NCI-H1092 (cell line): ENCODE measurements around the gene CDK16.

Experiments
- DNase-seq: peaks from one replicate; lab custom pipeline; 2025; lab: John Stamatoyannopoulos, UW

The CDK16 gene

DNA sequence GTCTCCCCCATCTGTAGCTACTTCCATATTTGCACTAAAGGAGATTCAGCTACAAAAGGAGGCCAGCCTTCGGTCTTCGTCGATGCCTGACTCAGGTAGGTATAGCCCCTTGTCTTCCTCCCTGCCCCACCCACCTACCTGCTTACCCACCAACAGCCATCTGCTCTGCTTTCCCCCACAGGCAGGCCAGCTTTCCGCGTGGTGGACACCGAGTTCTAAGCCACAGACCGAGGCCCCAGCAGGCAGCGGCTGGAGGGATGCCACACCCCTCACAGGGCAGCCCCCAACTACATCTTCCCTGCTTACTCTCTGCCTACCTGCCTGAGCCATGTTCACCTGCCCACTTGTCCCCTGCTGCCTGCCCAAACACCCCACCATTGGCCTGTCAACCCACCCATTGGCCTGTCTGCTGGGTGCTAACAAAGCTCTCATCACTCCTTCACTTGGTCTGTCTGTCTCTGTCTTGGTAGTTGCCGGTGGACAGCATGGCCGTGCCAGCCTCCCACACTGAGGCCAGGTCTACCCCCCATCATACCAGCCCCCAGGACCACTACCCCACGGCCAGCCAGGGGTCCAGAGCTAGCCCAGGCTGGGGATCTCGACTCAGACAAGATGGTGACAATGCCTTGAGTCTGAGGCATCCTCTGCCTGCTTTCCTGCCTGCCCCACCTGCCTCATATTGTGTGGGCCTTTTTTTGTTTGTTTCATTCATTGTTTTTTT is 10.2 kb downstream of the CDK16 start:
- no peak for DNase-seq

DNA sequence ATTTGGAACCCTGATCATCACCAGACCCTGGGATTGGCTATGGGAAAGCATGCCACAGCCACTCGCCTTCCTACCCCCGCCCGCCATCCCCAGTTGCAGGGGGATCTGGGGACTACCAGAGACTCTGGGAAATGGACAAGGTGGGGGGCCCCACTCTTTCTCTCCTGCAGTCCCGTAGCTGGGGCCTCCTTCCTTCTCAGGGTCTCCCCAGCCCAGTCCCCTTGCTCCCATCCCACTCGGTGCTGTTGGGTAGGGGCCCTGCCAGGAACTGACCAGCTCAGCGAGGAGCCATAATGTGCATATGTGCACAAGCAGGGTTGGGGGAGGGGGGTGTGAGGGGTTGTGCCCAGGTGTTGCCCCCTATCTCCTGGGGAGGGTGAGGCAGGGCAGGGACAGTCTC is 10.9 kb downstream of the CDK16 start:
- no peak for DNase-seq

DNA sequence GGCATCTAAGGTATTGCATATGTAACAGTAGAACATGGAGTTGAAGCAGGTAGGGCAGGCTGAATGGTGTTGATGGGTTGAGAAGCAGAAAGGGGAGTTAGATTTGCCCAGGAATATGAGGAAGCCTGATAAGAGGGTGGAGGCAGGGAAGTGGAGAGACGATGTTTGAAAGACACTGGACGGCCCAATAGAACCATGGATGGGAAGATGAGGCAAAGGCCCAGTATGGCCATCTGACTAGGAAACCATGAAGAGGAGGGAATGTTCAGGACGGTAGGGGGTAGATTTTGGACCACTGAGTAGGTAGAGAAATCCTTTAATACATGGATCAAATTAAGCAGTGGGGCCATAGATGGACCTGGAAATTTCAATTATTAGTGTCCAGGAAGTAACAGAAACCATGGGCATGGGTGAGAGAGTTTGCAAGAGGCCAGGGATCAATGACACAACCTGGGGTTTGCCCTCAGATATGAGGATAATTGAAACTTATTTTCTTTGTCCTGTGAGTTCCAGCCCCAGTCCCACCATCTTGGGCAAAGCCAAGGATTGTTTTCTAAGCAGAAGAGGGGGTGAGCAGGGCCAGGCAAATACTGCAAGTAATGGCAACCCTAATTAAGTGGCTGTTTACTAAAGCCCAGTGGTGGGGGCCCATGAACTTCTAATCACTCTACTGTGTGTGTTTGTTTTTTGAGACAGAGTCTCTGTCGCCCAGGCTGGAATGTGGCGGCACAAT is 11.8 kb downstream of the CDK16 start:
- no peak for DNase-seq

DNA sequence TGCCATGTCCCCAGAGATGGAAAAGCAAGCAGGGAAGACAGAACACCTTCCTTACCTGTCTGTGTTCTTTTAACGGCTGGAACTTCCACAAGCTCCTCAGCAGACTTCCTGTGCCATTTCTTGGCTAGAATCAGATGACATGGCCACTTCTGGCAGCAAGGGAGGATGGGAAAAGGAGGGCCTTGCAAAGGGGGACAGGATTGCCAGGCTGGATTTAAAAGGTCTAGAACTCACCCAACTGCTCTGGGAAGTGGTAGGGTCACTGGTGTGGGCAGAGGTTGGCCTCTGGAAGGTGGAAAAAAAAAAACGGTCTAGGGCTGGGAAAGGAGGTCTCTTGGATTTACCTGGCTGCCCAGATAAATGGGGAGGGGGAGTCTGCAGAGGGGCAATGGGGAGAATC is 12.7 kb downstream of the CDK16 start:
- no peak for DNase-seq

DNA sequence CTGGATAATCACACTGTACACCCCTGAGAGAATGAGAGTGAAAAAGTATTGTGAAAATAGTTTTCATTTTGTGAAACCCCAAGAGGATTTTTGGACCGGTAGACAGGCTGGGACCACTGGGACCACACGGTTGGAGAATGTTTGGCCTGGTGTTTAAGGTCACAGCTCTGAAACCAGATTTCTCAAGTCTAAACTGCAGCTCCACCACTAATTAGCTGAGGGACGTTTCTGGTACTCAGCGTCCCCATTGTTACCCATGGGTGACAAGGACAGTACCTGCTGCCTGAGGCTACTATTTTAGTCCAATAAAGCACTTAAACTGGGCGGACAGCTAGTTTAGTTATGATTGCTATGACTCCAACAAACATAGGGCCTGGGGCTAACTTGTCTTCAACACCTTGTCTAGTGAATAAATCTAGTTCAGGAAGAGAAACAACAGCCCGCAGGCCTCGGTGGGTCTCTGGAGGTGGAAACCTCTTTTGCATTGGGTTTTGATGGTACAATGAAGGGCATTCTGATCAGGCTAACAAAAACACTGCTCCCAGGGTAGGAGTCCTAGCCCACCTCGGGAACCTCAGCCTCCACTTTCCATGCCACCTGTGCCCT is 13.8 kb downstream of the CDK16 start:
- DNase-seq = no peak

DNA sequence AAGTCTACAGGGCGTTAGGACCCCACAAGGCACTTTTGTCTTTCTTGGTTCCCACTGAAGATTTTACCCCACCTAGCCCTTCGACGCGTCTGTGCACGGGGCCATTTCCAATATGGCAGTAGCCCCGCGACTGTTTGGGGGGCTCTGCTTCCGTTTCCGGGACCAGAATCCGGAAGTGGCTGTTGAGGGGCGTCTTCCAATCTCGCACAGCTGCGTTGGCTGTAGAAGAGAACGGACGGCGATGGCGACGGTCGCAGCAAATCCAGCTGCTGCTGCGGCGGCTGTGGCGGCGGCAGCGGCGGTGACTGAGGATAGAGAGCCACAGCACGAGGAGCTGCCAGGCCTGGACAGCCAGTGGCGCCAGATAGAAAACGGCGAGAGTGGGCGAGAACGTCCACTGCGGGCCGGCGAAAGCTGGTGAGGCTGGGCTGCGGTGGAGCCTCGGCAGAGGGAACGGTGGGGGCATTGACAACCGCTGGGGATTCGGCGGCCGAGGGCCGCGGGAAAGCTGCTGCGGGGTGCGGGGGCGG is 14.4 kb downstream of the CDK16 start, which contains the start of gene USP11:
Gene USP11, plus strand, starts transcription at position 207 of the 530 bp plus-strand sequence. Its CDS starts 35 bp downstream, at position 242.
- peak; percentile 69 for DNase-seq

DNA sequence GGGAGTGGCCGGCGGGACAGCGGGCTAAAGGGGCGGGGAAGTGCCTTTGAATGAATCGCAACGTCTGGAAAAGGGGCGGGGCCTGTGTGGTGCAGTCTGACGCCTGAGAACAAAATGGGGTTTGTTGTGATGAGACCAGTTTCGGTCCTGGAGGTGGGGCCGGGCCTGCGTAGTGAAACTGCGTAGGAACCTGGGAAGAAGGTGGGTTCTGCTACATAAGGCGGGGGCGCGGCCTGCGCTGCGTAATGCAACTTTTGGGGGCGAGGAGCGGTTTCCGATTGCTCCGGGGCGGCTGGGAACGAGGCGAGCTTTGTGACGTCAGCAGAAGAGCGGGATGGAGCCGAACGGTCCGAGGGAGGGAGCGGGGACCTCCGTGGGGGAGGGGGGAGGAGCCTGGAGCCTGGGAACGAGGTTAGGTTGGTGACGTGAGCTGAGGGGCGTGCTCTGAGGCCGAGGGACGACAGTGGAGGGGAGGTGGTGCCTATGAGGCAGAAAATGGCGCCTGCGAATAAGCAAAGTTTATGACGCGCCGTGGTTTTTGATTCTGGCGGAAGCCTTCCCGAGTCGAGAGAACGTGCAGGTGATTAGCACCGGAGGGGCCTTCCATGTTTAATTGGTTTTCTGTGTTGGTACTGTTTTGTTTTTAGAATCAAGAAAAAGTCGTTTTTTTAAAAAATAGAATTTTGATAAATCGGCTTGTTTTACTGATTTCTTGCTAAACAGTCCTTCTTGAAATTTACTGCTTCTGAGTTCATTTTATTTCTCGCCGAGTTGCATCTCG is 15.0 kb downstream of the CDK16 start:
- peak; percentile 94 for DNase-seq

DNA sequence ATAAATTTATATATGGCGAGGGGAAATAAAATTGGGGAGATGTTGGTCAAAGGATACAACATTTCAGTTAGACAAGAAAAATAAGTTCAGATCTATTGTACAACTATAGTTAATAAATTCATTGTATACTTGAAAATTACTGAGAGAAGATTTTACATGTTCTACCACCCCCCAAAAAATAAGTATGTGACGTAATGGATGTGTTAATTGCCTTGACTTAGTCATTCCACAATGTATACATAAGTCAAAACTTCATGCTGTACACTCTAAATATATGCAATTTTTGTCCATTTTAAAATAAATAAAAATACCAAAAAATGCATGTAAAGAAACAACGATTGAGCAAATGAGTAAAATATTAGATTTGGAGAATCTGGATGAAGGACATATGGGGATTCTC is 16.1 kb downstream of the CDK16 start:
- DNase-seq = no peak

DNA sequence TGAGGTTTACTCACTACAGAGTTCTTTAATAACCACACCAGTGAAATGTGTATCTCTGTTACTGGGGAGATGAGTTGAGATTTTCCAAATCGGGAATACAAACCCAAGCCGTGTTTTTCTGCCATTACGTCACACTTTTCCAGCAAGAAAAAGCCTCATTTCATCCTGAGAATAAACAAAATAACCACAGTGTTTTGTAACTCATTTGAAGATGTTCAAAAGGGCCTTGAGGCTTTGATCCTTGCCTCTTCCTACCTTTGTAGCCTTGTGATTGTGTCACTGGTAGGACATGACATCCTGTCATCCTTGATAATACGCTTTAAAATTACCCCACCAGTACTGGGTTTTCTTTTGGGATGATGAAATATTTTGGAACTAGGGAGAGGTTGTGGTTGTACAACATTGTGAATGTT is 17.2 kb downstream of the CDK16 start:
- DNase-seq = no peak

DNA sequence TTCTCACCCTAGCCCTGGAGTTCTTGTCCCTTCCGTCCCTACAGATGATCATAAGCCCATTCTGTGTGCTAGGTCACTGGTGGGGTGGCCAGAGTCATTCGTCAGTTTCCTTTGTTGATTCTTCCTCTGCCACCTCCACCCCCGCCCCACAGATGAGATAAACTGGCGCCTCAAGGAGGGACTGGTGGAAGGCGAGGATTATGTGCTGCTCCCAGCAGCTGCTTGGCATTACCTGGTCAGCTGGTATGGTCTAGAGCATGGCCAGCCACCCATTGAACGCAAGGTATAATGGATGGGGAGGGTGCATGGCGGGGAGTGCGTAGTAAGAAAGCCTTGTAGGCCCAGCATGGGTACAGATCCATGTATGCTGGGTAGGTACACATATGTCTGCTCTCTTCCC is 20.7 kb downstream of the CDK16 start:
- no peak for DNase-seq

DNA sequence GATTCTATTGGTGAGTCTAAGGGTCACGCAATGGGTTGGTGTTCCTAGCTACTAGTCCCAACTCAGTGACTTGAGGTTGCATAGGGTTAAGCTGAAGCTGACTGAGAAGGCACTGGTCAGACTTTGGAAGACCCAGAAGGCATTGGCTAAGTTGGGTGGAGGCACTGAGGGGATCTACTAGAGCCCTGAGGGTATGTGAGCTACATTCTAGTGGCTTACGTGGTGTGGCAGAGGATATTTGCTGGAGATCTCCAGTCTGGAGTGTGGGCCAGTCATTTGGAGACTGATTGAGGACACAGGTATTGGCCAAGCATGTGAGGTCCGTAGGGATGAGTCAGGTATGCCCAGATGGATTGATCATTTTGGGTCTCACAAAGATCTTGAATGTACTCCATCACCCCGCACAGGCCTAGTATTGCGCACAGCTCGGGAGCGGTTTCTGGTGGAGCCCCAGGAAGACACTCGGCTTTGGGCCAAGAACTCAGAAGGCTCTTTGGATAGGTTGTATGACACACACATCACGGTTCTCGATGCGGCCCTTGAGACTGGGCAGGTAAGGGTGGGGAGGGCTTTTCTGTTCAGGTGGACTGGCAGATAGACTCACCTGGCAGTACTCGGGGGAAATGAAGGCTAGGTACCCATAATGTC is 21.5 kb downstream of the CDK16 start:
- no peak for DNase-seq

DNA sequence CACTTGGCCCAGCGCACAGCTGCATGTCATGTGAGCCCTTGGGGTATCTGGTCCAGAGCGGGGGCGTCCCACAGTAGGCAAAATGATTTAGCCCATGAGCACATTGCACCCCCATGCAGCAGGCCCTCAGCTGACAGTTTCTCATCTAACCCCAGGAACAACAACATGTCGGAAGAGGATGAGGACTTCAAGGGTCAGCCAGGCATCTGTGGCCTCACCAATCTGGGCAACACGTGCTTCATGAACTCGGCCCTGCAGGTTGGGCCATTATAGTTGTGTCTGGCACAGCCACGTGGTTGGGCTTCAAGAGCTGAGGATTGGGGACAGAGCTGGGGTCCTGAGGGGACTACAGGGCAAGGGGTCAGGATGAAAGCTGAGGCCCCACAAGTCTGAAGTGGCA is 22.1 kb downstream of the CDK16 start:
- no peak for DNase-seq

DNA sequence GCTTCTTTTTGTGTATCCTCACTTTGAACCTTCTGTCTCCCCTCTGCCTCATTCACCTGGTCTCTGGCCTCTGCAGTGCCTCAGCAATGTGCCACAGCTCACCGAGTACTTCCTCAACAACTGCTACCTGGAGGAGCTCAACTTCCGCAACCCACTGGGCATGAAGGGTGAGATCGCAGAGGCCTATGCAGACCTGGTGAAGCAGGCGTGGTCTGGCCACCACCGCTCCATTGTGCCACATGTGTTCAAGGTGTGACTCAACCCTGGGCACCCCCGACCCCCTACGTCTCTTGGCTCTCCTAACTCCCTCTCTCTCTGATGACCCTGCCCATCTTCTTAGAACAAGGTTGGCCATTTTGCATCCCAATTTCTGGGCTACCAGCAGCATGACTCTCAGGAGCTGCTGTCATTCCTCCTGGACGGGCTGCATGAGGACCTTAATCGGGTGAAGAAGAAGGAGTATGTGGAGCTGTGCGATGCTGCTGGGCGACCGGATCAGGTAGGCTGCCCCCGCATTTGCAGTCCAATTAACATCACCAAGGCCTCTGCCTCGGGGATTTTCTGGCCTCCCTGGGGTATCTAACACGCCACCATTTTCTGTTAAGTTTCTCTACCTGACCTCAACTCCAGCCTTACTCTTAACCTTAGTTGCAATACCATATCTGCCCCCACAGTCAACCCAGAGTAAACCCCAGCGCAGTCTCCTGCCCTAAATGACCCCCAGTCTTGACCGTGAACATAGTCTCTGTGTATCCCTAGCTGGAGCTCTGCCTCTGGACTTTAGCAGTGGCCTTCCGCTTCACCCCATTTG is 22.9 kb downstream of the CDK16 start:
- DNase-seq = no peak

DNA sequence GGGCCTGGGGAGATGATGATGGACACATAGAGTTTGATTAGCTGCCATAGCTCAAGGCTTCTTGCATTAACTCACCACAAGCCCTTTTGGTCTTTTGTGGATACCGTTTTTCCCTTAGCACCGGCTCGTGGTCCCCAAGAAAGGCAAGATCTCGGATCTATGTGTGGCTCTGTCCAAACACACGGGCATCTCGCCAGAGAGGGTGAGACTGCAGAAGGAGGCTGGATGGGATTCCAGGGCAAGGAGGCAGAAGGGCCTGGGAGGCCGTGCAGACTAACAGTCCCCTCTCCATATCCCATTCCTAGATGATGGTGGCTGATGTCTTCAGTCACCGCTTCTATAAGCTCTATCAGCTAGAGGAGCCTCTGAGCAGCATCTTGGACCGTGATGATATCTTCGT is 23.8 kb downstream of the CDK16 start:
- DNase-seq = no peak

DNA sequence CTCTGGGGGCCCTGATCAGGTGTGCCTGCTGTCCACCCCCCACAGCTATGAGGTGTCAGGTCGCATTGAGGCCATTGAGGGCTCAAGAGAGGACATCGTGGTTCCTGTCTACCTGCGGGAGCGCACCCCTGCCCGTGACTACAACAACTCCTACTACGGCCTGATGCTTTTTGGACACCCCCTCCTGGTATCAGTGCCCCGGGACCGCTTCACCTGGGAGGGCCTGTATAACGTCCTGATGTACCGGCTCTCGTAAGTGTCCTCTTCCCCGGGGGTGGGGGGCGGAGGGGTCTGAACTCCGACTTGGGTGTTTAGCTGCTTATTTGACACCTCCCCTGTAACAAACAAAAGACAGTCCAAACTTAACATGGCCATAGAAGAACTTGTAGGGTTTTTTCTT is 24.9 kb downstream of the CDK16 start:
- DNase-seq = no peak

DNA sequence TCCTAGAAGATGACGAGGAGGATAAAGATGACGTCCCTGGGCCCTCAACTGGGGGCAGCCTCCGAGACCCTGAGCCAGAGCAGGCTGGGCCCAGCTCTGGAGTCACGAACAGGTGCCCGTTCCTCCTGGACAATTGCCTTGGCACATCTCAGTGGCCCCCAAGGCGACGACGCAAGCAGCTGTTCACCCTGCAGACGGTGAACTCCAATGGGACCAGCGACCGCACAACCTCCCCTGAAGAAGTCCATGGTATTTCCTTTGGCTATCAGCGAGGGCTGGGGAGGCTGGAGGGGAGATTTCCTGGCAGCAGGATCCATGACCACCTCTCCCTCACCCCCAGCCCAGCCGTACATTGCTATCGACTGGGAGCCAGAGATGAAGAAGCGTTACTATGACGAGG is 26.2 kb downstream of the CDK16 start:
- DNase-seq = no peak

DNA sequence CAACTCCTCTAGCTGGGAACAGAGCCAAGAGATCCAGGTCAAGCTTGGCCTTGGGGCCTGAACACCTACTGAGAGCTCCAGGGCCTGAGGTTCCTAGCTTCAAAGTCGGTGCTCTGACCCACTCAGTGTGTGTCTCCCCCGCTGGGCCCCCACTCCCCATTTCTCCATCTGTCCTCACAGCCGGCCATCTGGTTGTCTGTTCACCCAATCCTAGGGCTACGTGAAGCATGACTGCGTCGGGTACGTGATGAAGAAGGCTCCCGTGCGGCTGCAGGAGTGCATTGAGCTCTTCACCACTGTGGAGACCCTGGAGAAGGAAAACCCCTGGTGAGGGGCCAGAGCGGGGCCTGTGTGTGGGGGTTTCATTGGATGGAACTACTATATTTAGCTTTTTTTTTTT is 26.7 kb downstream of the CDK16 start:
- DNase-seq = no peak

DNA sequence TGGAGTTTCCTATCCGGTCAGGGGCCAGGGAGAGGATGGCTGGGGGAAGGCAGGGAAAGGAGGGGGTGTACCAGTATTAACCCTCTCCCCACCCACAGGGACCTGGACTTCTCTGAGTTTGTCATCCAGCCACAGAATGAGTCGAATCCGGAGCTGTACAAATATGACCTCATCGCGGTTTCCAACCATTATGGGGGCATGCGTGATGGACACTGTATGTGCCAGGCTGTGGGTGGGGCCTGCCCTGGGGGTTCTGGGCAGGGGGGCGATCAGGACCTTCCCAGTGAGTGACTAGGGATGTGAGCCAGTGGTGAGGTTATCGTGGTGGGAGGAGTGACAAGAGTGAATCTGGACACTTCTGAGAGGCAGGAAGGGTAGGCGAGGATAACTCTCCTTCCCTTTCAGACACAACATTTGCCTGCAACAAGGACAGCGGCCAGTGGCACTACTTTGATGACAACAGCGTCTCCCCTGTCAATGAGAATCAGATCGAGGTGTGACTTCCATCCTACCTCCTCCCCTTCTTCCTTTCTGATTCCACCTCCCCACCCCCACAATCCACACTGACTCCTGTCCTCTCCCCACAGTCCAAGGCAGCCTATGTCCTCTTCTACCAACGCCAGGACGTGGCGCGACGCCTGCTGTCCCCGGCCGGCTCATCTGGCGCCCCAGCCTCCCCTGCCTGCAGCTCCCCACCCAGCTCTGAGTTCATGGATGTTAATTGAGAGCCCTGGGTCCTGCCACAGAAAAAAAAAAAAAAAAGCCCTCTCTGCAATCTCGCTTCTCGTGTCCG is 28.9 kb downstream of the CDK16 start:
- no peak for DNase-seq

DNA sequence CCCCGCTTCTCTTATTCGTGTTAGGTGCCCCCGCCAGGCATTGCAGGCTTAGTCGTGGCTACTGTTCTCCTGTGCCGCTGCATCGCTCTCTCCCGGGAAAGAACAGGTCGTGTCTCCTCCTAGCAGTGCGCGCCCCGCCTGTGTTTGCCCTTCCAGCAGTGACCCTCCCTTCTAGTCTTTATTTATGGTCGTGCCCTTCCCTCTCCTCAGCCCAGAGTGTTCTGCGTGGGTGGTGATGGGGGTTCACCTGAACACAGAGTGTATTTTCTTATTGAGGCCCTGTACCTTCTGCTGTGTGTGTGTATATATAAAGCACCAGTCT is 29.5 kb downstream of the CDK16 start:
- no peak for DNase-seq

DNA sequence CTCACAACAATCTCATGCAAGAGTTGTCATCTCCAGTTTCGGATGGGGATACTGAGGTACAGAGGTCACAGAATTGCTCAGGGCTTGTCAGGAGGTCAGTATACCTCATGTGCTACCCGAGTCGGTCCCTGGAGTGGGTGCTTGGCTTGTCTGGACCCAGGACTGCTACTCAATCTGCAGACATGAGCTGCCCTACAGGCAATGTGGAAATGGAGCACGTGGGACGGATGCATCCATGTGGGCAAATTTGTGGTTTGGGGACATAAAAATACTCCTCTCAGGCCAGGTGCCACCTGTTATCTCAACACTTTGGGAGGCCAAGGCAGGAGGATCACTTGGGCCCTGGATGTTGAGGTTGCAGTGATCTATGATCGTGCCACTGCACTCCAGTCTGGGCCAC is 30.1 kb downstream of the CDK16 start:
- DNase-seq = no peak
